ENCODE data around the gene FCHO2. TPM values are rescaled to one million over a fixed set of nuclear protein-coding genes. Genes with fewer than 3 reads are reported as not detected.
"Not testable (repeated sequence)": the region's sequence is repeated elsewhere in the genome, so short reads cannot be mapped to it uniquely, and the experiment has no call there.

The FCHO2 gene
- total RNA-seq, 1 donor from 2014 or later: 22.4 TPM

DNA sequence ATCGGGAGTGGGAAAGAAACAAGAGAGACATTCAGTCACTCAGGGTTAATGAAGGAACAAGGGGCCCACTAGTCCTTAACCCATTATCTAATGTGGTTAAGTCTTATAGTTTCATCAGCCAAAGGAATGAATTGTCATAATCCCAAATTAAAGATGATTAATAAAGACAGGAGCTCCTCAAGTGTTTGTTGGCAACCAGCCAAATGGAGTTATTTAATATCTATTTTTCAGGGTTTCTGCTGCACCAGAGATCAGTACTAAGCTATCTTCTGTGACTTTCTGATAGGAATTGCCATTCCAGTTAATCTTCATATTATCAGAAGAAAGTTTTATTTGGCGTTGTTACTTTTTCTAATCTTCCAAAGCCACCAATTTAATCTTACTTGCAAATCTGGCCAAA is 34.0 kb upstream of the FCHO2 start:
- Mint-ChIP-seq H3K4me3 (ENCODE audit: unreplicated experiment) (no peak overlapping the region), H3K27me3 (ENCODE audit: low read depth) (no peaks in the 10 kb centered on the region), H3K27ac (ENCODE audit: unreplicated experiment) (no peak overlapping the region), H3K36me3 (ENCODE audit: low read depth) (peaks cover 11% of the 10 kb centered on the region), H3K9me3 (ENCODE audit: low read depth) (no peaks in the 10 kb centered on the region), H3K4me1 (ENCODE audit: low read depth) (peaks cover 16% of the 10 kb centered on the region)
- no peak for DNase-seq (ENCODE audit: low spot score)
- no peak for TF ChIP-seq CTCF (IDR thresholded peaks at IDR 0.05)

- Mint-ChIP-seq H3K27me3 (ENCODE audit: low read depth) (no peaks in the 10 kb centered on the region), H3K27ac (ENCODE audit: unreplicated experiment) (no peak overlapping the region), H3K9me3 (ENCODE audit: low read depth) (no peaks in the 10 kb centered on the region), H3K4me1 (ENCODE audit: low read depth) (peaks cover 16% of the 10 kb centered on the region), H3K4me3 (ENCODE audit: unreplicated experiment) (no peak overlapping the region), H3K36me3 (ENCODE audit: low read depth) (peaks cover 8% of the 10 kb centered on the region)
- no peak for DNase-seq (ENCODE audit: low spot score)
- no peak for TF ChIP-seq CTCF (IDR thresholded peaks at IDR 0.05)
Measured at GRCh38 chr5:72922422-72922821, 33.4 kb upstream of the FCHO2 start.

- DNase-seq (ENCODE audit: low spot score): no peak
- Mint-ChIP-seq H3K27ac (ENCODE audit: unreplicated experiment) (no peak overlapping the region), H3K9me3 (ENCODE audit: low read depth) (no peaks in the 10 kb centered on the region), H3K4me1 (ENCODE audit: low read depth) (peaks cover 8% of the 10 kb centered on the region), H3K27me3 (ENCODE audit: low read depth) (no peaks in the 10 kb centered on the region), H3K4me3 (ENCODE audit: unreplicated experiment) (no peak overlapping the region), H3K36me3 (ENCODE audit: low read depth) (peaks cover 6% of the 10 kb centered on the region)
- TF ChIP-seq CTCF (IDR thresholded peaks at IDR 0.05): no peak
Measured at GRCh38 chr5:72925336-72926010, 30.4 kb upstream of the FCHO2 start.

DNA sequence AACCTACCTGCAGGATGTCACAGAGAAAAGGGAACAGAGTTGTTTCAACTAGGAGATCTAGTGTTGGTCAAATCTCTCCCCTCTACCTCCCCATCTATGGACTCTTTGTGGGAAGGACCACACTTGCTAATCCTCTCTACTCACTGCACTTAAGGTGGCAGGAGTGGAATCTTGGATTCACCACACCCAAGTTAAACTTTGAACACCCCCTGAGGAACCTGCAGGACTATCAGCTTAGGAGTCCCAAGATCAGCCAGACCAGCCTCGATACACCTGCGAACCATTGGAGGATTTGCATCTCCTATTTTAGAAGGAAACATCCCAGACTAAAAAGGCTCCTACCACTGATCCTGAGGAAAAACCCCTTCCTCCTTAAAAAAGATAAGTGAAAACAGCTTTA is 23.2 kb upstream of the FCHO2 start:
- not testable (repeated sequence) for H3K27me3 Mint-ChIP-seq (ENCODE audit: low read depth); H3K4me3 Mint-ChIP-seq (ENCODE audit: unreplicated experiment); H3K36me3 Mint-ChIP-seq (ENCODE audit: low read depth); DNase-seq (ENCODE audit: low spot score); H3K9me3 Mint-ChIP-seq (ENCODE audit: low read depth); H3K27ac Mint-ChIP-seq (ENCODE audit: unreplicated experiment); H3K4me1 Mint-ChIP-seq (ENCODE audit: low read depth)

DNA sequence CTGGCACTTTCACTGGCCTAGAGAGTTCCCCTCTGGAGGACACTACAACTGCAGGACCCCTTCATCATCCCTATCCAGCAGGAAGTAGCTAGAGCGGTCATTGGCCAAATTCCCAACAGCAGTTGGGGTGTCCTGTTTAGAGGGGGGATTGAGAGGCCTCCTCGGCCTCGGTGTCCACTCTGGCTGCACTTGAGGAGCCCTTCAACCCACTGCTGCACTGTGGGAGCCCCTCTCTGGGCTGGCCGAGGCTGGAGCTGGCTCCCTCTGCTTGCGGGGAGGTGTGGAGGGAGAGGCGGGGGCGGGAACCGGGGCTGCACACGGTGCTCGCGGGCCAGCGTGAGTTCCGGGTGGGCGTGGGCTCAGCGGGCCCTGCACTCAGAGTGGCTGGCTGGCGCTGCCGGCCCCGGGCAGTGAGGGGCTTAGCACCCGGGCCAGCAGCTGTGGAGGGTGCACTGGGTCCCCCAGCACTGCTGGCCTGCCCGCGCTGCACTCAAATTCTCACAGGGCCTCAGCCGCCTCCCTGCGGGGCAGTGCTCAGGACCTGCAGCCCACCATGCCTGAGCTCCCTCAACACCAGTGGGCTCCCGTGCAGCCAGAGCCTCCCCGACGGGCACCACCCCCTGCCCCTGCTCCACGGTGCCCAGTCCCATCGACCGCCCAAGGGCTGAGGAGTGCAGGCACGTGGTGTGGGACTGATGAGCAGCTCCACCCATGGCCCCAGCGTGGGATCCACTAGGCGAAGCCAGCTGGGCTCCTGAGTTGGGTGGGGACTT is 20.7 kb upstream of the FCHO2 start:
- H3K4me1 Mint-ChIP-seq (ENCODE audit: low read depth); H3K27ac Mint-ChIP-seq (ENCODE audit: unreplicated experiment); H3K36me3 Mint-ChIP-seq (ENCODE audit: low read depth); H3K27me3 Mint-ChIP-seq (ENCODE audit: low read depth); H3K4me3 Mint-ChIP-seq (ENCODE audit: unreplicated experiment); H3K9me3 Mint-ChIP-seq (ENCODE audit: low read depth); DNase-seq (ENCODE audit: low spot score): not testable (repeated sequence)

- DNase-seq (ENCODE audit: low spot score): no peak
- no peak overlapping the region for H3K27ac Mint-ChIP-seq (ENCODE audit: unreplicated experiment)
- H3K4me1 Mint-ChIP-seq (ENCODE audit: low read depth): peaks cover 10% of the 10 kb centered on the region
- H3K4me3 Mint-ChIP-seq (ENCODE audit: unreplicated experiment): no peak overlapping the region
- H3K27me3 Mint-ChIP-seq (ENCODE audit: low read depth): no peaks in the 10 kb centered on the region
- no peaks in the 10 kb centered on the region for H3K36me3 Mint-ChIP-seq (ENCODE audit: low read depth)
- no peak for TF ChIP-seq CTCF (IDR thresholded peaks at IDR 0.05)
- H3K9me3 Mint-ChIP-seq (ENCODE audit: low read depth): no peaks in the 10 kb centered on the region
Measured at GRCh38 chr5:72936893-72937292, 18.9 kb upstream of the FCHO2 start.
